ENCODE measurements around the gene TMEM263. TPM values are rescaled to one million over a fixed set of nuclear protein-coding genes. Genes with fewer than 3 reads are reported as not detected.
"Not testable (repeated sequence)": the region's sequence is repeated elsewhere in the genome, so short reads cannot be mapped to it uniquely, and the experiment has no call there.

Gene TMEM263
- total RNA-seq, 1 donor from 2014 or later: 26.5 TPM

DNA sequence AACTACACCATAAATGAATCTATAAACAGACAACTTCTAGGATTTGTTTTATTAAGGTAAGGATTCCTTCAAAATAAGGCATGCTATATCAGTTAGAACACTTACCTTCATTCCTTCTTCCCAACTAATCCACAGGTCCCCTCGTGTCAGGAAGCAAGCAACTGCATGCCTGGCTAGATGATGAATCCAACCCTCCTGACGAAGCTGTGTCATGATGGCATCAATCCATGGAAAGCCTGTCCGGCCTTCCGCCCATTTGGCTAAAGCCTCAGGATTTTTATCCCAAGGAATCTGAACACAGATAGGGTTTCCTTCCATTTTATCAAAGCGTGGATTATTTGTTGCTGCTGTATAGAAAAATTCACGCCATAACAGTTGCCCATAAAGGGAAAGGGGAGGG lies 43.7 kb downstream of the TMEM263 start:
- Histone ChIP-seq H3K4me3 (no peak overlapping the region), H3K4me1 (peaks cover 6% of the 10 kb centered on the region), H3K9me3 (no peaks in the 10 kb centered on the region), H3K27ac (no peak overlapping the region), H3K27me3 (ENCODE audit: low read depth) (no peaks in the 10 kb centered on the region), H3K36me3 (peaks cover 45% of the 10 kb centered on the region)
- intact Hi-C loops (cut with DNase I): no loop called here
- no peak for DNase-seq
- TF ChIP-seq CTCF (IDR thresholded peaks at IDR 0.05): no peak
- no peak for ATAC-seq

- DNase-seq; intact Hi-C loops (cut with DNase I); ATAC-seq; H3K27me3 ChIP-seq (ENCODE audit: low read depth); H3K9me3 ChIP-seq; H3K4me3 ChIP-seq; H3K27ac ChIP-seq; H3K4me1 ChIP-seq: not testable (repeated sequence)
- H3K36me3 ChIP-seq: peaks cover 35% of the 10 kb centered on the region
Measured at GRCh38 chr12:107002665-107003064, 47.0 kb downstream of the TMEM263 start.

GRCh38 chr12:107007411-107007810 lies 51.7 kb downstream of the TMEM263 start:
- no peaks in the 10 kb centered on the region for H3K27me3 ChIP-seq (ENCODE audit: low read depth)

GRCh38 chr12:107011519-107011918 lies 55.8 kb downstream of the TMEM263 start:
- Histone ChIP-seq H3K36me3 (no peaks in the 10 kb centered on the region), H3K27me3 (ENCODE audit: low read depth) (no peaks in the 10 kb centered on the region), H3K27ac (no peak overlapping the region), H3K4me1 (no peaks in the 10 kb centered on the region), H3K4me3 (no peak overlapping the region), H3K9me3 (no peaks in the 10 kb centered on the region)
- TF ChIP-seq CTCF (IDR thresholded peaks at IDR 0.05): no peak
- intact Hi-C loops (cut with DNase I): no loop called here
- ATAC-seq (no peak), DNase-seq (no peak)

More at GRCh38 chr12:107007411-107007810, 51.7 kb downstream of the TMEM263 start:
- ATAC-seq (no peak), DNase-seq (no peak)
- Histone ChIP-seq H3K36me3 (no peaks in the 10 kb centered on the region), H3K9me3 (no peaks in the 10 kb centered on the region), H3K4me1 (no peaks in the 10 kb centered on the region), H3K27ac (no peak overlapping the region), H3K4me3 (no peak overlapping the region)
- intact Hi-C loops (cut with DNase I): no loop called here
- no peak for TF ChIP-seq CTCF (IDR thresholded peaks at IDR 0.05)

DNA sequence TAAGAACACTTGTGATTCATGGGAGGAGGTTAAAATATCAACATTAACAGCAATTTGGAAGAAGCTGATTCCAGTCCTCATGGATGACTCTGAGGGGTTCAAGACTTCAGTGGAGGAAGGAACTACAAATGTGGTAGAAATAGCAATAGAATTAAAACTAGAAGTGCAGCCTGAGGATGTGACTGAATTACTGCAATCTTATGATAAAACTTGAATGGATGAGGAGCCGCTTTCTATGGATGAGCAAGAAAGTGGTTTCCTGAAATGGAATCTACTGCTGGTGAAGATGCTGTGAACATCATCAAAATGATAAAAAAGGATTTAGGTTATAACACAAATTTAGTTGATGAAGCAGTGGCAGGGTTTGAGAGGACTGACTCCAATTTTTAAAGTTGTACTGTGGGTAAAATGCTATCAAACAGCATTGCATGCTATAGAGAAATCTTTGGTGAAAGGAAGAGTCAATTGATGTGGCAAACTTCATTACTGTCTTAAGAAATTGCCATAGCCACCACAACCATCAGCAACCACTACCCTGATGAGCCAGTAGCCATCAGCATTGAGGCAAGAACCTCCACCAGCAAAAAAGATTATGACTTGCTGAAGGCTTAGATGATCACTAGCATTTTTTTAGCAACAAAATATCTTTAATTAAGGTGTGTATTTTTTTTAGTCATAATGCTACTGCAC lies 57.2 kb downstream of the TMEM263 start:
- no peak for DNase-seq
- intact Hi-C loops (cut with DNase I): no loop called here
- H3K27ac ChIP-seq: no peak overlapping the region
- H3K27me3 ChIP-seq (ENCODE audit: low read depth): no peaks in the 10 kb centered on the region
- peaks cover 1% of the 10 kb centered on the region for H3K36me3 ChIP-seq
- H3K4me1 ChIP-seq: no peaks in the 10 kb centered on the region
- no peak overlapping the region for H3K4me3 ChIP-seq
- ATAC-seq: no peak
- no peaks in the 10 kb centered on the region for H3K9me3 ChIP-seq
- no peak for TF ChIP-seq CTCF (IDR thresholded peaks at IDR 0.05)

DNA sequence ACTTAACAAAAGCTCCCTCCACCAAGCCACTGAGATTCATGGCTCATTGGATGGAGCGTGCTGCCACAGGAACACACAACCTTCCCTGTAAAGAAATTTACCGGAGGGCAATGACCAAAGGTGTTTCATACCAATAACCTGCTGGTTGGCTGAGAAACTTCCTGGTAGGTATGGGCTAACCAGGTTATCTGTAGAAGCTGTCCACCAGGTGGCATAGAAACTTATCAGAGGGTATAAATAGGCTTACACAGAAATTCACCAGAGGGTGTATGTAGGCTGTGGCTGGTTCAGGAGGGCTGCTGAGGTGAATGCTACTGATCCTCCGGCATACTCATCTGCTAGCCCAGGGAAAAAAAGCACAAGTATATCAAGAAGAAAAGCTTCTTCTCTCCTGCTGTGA lies 58.3 kb downstream of the TMEM263 start:
- no peaks in the 10 kb centered on the region for H3K9me3 ChIP-seq
- intact Hi-C loops (cut with DNase I): no loop called here
- no peak for TF ChIP-seq CTCF (IDR thresholded peaks at IDR 0.05)
- DNase-seq (no peak), ATAC-seq (peak; percentile 63 to 86)
- H3K27ac ChIP-seq: no peak overlapping the region
- H3K27me3 ChIP-seq (ENCODE audit: low read depth): no peaks in the 10 kb centered on the region
- no peaks in the 10 kb centered on the region for H3K4me1 ChIP-seq
- H3K4me3 ChIP-seq: no peak overlapping the region
- H3K36me3 ChIP-seq: peaks cover 9% of the 10 kb centered on the region
